ENCODE data around the gene SKOR2.

- TF ChIP-seq CTCF (IDR thresholded peaks at IDR 0.05; ENCODE audit: insufficient read depth, low read depth, low read length) (no peak), EZH2 (IDR thresholded peaks at IDR 0.05; ENCODE audit: insufficient read depth, low read length) (no peak)
Observed at GRCh38 chr18:47191961-47192360, 59.5 kb downstream of the SKOR2 start.

Measured in astrocyte (in vitro differentiated cells and primary cell).